ENCODE measurements around the gene CCDC184.

Gene CCDC184

DNA sequence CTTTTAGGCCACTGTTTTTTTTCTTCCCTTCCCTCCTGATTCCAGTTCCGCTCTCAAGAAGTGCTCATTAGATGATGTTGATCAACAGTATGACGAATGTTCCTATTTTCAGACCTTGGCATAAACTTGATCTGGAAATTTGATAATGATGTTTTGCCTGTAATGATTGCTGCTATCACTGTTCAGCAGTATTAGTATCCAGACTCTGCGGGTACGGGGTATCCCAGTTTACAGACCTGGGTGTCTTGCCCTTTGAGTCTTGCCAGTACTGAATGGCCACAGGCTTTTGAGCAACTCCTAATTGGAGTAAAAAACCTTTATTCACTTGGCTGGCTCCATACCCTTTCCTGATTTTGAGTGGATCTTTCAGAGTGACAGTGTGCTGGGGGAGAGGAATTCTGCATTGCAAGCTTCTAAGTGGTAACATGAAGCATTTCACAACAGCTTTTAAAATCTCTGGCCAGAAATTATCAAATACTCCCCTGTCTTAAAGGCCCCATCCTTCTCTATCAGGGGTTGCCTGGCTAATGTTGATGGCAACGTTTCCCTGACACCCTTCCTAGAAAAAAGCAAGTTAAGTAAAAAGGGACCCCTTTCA is 20.2 kb upstream of the CCDC184 start:
- TF ChIP-seq, protein P1, sequence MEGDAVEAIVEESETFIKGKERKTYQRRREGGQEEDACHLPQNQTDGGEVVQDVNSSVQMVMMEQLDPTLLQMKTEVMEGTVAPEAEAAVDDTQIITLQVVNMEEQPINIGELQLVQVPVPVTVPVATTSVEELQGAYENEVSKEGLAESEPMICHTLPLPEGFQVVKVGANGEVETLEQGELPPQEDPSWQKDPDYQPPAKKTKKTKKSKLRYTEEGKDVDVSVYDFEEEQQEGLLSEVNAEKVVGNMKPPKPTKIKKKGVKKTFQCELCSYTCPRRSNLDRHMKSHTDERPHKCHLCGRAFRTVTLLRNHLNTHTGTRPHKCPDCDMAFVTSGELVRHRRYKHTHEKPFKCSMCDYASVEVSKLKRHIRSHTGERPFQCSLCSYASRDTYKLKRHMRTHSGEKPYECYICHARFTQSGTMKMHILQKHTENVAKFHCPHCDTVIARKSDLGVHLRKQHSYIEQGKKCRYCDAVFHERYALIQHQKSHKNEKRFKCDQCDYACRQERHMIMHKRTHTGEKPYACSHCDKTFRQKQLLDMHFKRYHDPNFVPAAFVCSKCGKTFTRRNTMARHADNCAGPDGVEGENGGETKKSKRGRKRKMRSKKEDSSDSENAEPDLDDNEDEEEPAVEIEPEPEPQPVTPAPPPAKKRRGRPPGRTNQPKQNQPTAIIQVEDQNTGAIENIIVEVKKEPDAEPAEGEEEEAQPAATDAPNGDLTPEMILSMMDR (IDR thresholded peaks at IDR 0.05; ENCODE audit: low read depth, low read length) = no peak
- DNase-seq (ENCODE audit: low read depth, low spot score) = no peak
- in situ Hi-C loops (cut with HindIII; ENCODE audit: low sequenced_read_pairs) = no loop called here
- H3K4me3 ChIP-seq (ENCODE audit: low read depth, low read length) = no peak overlapping the region

DNA sequence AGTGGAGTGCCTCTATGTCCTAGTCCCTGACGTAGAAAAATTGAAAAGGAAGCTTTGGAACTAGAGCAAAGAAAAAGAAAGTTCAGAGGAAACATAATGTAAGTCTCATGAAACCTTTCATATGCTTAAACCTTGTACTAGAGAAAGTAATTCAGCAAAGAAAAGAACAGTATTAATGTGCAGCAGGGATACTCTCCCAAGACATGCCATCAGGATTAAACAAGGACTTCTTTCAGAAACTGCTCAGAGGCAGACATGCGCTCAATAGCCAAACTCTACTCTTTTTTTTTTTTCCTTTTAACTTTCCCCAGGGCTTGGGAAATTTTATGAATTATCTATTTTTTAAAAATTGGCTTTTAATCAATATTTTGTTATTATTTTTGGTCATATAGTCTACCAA is 19.0 kb upstream of the CCDC184 start:
- DNase-seq (ENCODE audit: low read depth, low spot score) = no peak
- in situ Hi-C loops (cut with HindIII; ENCODE audit: low sequenced_read_pairs) = no loop called here
- TF ChIP-seq, protein P1 (IDR thresholded peaks at IDR 0.05; ENCODE audit: low read depth, low read length) = no peak
- no peak overlapping the region for H3K4me3 ChIP-seq (ENCODE audit: low read depth, low read length)

DNA sequence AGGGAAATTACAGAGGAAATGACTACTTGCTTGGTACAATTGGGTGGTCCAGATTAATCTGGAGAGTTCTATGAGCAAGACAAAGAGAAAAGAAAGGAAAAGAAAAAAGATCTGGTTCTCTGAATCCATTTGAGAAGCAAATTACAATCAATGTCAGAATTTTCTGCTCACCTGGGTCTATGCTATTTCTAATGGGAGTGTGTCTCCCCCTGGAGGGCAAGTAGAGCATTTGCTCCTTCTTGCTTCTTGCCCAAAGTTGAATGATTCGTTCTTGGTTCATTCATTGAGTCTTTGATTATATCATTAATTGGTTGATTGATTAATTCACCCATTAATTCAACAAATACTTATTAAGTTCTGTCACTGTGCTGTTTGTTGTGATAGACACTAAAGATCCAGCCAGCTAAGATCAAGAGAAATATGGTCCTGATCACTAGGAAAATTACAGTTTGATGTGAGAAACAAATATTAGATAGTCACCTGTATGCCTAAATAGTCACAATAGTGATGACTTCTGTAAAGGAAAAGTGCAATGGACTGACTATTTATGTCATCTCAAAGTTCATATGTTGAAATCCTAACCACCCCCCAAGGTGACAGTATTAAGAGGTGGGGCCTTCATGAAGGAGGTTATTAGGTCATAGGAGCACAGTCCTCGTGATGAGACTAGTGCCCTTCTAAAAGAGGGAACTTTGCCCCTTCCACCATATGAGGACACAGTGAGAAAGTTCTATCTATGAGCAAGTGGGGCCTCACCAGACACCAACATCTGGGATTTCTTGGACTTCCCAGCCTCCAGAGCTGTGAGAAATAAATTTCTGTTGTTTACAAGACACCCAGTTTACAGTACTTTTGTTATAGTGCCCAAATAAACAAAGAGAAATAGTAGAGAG is 18.1 kb upstream of the CCDC184 start:
- no peak overlapping the region for H3K4me3 ChIP-seq (ENCODE audit: low read depth, low read length)
- DNase-seq (ENCODE audit: low read depth, low spot score) = peak; percentile 52
- in situ Hi-C loops (cut with HindIII; ENCODE audit: low sequenced_read_pairs) = no loop called here
- TF ChIP-seq, protein P1 (IDR thresholded peaks at IDR 0.05; ENCODE audit: low read depth, low read length) = peak; percentile 94

DNA sequence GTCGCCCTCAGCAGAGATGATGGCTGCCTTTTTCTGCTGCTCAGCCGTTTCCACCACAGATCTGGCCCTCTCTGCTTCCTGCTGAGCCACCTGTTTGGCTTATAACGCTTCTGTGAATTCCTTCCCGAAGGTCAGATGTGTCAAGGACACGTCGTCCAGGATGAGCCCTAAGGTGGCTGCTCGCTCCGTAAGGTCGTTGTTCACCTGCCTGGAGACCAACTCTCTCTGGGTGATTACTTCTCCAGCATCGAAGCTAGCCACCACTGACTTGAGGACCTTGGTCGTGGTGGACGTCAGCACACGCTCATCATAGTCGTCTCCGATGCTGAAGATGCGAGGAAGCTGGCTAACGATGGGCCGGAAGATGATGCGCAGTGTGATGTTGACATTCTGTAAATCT is 14.4 kb upstream of the CCDC184 start:
- no peak for DNase-seq (ENCODE audit: low read depth, low spot score)
- in situ Hi-C loops (cut with HindIII; ENCODE audit: low sequenced_read_pairs) = no loop called here
- H3K4me3 ChIP-seq (ENCODE audit: low read depth, low read length) = no peak overlapping the region
- TF ChIP-seq, protein P1 (IDR thresholded peaks at IDR 0.05; ENCODE audit: low read depth, low read length) = no peak

DNA sequence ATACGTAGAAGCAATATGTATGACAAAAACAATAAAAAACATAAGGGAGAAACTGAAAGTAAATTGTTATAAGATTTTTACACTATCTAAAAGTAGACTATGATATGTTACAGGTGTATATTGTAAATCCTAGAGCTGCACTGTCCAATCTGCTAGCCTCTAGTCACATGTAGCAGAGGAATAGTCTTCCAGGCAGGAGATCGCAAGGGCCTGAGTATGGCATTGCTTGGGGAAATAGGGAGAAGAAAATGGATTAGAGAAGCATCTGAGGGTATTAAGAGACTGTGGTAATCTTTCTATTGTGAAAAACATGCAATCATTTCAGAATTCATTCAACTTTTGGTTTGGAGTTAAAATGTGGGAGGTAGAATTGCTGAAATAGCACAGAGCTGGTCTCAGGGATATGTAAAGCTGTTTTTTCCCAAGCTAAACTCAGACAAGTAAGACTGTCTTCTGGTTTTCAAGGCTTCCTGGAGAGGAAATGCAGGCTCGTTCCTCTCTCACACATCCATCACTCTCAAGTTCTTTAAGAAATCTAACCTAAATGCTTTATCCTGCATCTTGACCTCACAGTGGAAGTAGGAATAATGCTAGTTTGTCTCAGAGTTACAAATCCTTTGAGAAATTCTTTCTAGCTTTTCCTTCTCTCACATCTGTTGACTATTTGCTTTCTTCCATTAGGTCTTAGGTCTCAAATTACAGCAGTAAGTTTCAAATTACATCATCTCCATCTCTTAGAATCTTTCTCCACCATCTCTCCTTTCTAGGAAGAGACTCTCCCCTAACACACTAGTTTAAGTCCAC is 7.6 kb upstream of the CCDC184 start:
- DNase-seq (ENCODE audit: low read depth, low spot score) = peak; percentile 24
- in situ Hi-C loops (cut with HindIII; ENCODE audit: low sequenced_read_pairs) = no loop called here
- no peak overlapping the region for H3K4me3 ChIP-seq (ENCODE audit: low read depth, low read length)
- TF ChIP-seq, protein P1 (IDR thresholded peaks at IDR 0.05; ENCODE audit: low read depth, low read length) = no peak

DNA sequence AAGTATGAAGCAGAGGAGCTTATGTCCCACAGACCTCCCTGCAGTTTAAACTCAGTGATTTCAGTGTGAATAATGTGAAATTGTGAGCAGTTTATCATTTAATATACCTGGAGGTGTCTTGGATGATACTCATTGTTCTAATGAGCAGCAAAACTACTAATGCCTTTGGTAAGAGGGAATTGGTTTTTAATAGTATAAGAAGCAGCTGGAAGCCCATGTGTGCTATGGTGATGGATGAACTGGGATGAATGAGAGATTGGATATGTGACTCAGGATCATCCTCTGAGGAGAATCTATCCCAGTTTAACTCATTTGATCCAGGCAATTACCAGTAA is 7.1 kb upstream of the CCDC184 start:
- DNase-seq (ENCODE audit: low read depth, low spot score) = no peak
- in situ Hi-C loops (cut with HindIII; ENCODE audit: low sequenced_read_pairs) = no loop called here
- no peak overlapping the region for H3K4me3 ChIP-seq (ENCODE audit: low read depth, low read length)
- TF ChIP-seq, protein P1 (IDR thresholded peaks at IDR 0.05; ENCODE audit: low read depth, low read length) = no peak

Measured in astrocyte of the spinal cord (primary cell).